ENCODE measurements around the gene HIVEP3.
"Not testable (repeated sequence)": the region's sequence is repeated elsewhere in the genome, so short reads cannot be mapped to it uniquely, and the experiment has no call there.

Gene HIVEP3

DNA sequence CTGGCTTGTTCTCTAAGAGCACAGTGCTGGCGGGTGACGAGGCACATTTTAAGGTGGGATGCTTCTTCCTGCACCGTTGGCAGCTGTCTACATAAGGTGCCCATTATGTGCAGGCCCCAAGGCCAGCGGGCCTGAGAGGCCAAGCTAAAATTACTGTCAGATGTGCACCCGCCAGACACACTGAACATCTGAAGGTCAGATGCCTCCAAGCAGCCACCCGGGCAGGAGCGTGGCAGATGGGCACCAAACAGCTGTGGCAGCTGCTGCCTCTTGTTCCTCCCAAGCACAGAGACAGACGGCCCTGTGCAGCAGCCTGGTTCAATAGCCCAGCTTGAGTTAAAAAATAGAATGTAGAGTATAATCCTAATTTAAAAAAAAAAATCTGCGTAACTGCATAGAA is 222.3 kb downstream of the HIVEP3 start:
- H3K36me3 ChIP-seq (ENCODE audit: control insufficient read depth, insufficient read depth, low read length) = no peaks in the 10 kb centered on the region
- no peaks in the 10 kb centered on the region for H3K4me1 ChIP-seq (ENCODE audit: control insufficient read depth, insufficient read depth, low read length)

GRCh38 chr1:41695118-41695745 is 223.5 kb downstream of the HIVEP3 start:
- Histone ChIP-seq H3K36me3 (ENCODE audit: control insufficient read depth, insufficient read depth, low read length) (no peaks in the 10 kb centered on the region), H3K27me3 (ENCODE audit: control insufficient read depth, insufficient read depth, low read length) (no peaks in the 10 kb centered on the region), H3K4me1 (ENCODE audit: control insufficient read depth, insufficient read depth, low read length) (no peaks in the 10 kb centered on the region), H3K9me3 (ENCODE audit: control insufficient read depth, low read length) (no peaks in the 10 kb centered on the region), H3K4me3 (ENCODE audit: low read length) (no peak overlapping the region), H3K9ac (ENCODE audit: low read length) (no peak overlapping the region)

More for the DNA sequence above, 222.3 kb downstream of the HIVEP3 start:
- Histone ChIP-seq H3K4me3 (ENCODE audit: low read length) (no peak overlapping the region), H3K9me3 (ENCODE audit: control insufficient read depth, low read length) (no peaks in the 10 kb centered on the region), H3K9ac (ENCODE audit: low read length) (no peak overlapping the region), H3K27me3 (ENCODE audit: control insufficient read depth, insufficient read depth, low read length) (no peaks in the 10 kb centered on the region)

- H3K9ac ChIP-seq (ENCODE audit: low read length); H3K27me3 ChIP-seq (ENCODE audit: control insufficient read depth, insufficient read depth, low read length); H3K9me3 ChIP-seq (ENCODE audit: control insufficient read depth, low read length); H3K36me3 ChIP-seq (ENCODE audit: control insufficient read depth, insufficient read depth, low read length); H3K4me3 ChIP-seq (ENCODE audit: low read length); H3K4me1 ChIP-seq (ENCODE audit: control insufficient read depth, insufficient read depth, low read length): not testable (repeated sequence)
Observed at GRCh38 chr1:41691966-41692365, 226.8 kb downstream of the HIVEP3 start.

GRCh38 chr1:41691424-41691823 is 227.3 kb downstream of the HIVEP3 start:
- H3K4me3 ChIP-seq (ENCODE audit: low read length) = no peak overlapping the region
- H3K9ac ChIP-seq (ENCODE audit: low read length) = no peak overlapping the region
- no peaks in the 10 kb centered on the region for H3K4me1 ChIP-seq (ENCODE audit: control insufficient read depth, insufficient read depth, low read length)
- H3K27me3 ChIP-seq (ENCODE audit: control insufficient read depth, insufficient read depth, low read length) = no peaks in the 10 kb centered on the region
- no peaks in the 10 kb centered on the region for H3K36me3 ChIP-seq (ENCODE audit: control insufficient read depth, insufficient read depth, low read length)
- no peaks in the 10 kb centered on the region for H3K9me3 ChIP-seq (ENCODE audit: control insufficient read depth, low read length)

GRCh38 chr1:41690331-41690730 is 228.4 kb downstream of the HIVEP3 start:
- H3K4me3 ChIP-seq (ENCODE audit: low read length) = no peak overlapping the region
- H3K36me3 ChIP-seq (ENCODE audit: control insufficient read depth, insufficient read depth, low read length) = no peaks in the 10 kb centered on the region
- no peaks in the 10 kb centered on the region for H3K4me1 ChIP-seq (ENCODE audit: control insufficient read depth, insufficient read depth, low read length)
- no peak overlapping the region for H3K9ac ChIP-seq (ENCODE audit: low read length)
- H3K9me3 ChIP-seq (ENCODE audit: control insufficient read depth, low read length) = no peaks in the 10 kb centered on the region
- H3K27me3 ChIP-seq (ENCODE audit: control insufficient read depth, insufficient read depth, low read length) = no peaks in the 10 kb centered on the region

GRCh38 chr1:41689558-41689981 is 229.2 kb downstream of the HIVEP3 start:
- Histone ChIP-seq H3K9me3 (ENCODE audit: control insufficient read depth, low read length) (no peaks in the 10 kb centered on the region), H3K4me1 (ENCODE audit: control insufficient read depth, insufficient read depth, low read length) (no peaks in the 10 kb centered on the region), H3K36me3 (ENCODE audit: control insufficient read depth, insufficient read depth, low read length) (no peaks in the 10 kb centered on the region), H3K27me3 (ENCODE audit: control insufficient read depth, insufficient read depth, low read length) (no peaks in the 10 kb centered on the region), H3K9ac (ENCODE audit: low read length) (no peak overlapping the region), H3K4me3 (ENCODE audit: low read length) (no peak overlapping the region)

GRCh38 chr1:41689139-41689538 is 229.6 kb downstream of the HIVEP3 start:
- Histone ChIP-seq H3K4me1 (ENCODE audit: control insufficient read depth, insufficient read depth, low read length) (no peaks in the 10 kb centered on the region), H3K9me3 (ENCODE audit: control insufficient read depth, low read length) (no peaks in the 10 kb centered on the region), H3K4me3 (ENCODE audit: low read length) (no peak overlapping the region), H3K27me3 (ENCODE audit: control insufficient read depth, insufficient read depth, low read length) (no peaks in the 10 kb centered on the region), H3K9ac (ENCODE audit: low read length) (no peak overlapping the region), H3K36me3 (ENCODE audit: control insufficient read depth, insufficient read depth, low read length) (no peaks in the 10 kb centered on the region)

DNA sequence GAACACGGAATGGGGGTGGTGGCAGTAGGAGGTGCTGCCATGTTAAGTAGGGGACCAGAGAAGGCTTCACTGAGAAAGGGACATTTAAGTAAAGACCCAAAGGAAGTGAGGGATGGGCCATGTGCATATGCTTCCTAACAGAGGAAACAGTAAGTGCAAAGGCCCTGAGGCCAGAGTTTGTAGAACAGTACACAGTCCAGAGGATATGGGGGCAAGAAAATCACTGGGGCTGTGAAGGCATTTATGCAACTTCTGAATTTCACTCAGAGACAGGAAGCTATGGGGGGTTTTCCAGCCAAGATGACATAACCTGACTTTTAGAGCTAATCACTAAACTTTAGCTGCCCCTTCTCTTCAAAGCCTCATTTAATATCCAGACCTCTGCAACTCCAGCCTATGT is 231.7 kb downstream of the HIVEP3 start:
- H3K4me1 ChIP-seq (ENCODE audit: control insufficient read depth, insufficient read depth, low read length) = no peaks in the 10 kb centered on the region
- H3K4me3 ChIP-seq (ENCODE audit: low read length) = no peak overlapping the region
- H3K27me3 ChIP-seq (ENCODE audit: control insufficient read depth, insufficient read depth, low read length) = no peaks in the 10 kb centered on the region
- no peak overlapping the region for H3K9ac ChIP-seq (ENCODE audit: low read length)
- H3K9me3 ChIP-seq (ENCODE audit: control insufficient read depth, low read length) = no peaks in the 10 kb centered on the region
- H3K36me3 ChIP-seq (ENCODE audit: control insufficient read depth, insufficient read depth, low read length) = no peaks in the 10 kb centered on the region

GRCh38 chr1:41683681-41684500 is 234.8 kb downstream of the HIVEP3 start:
- no peaks in the 10 kb centered on the region for H3K36me3 ChIP-seq (ENCODE audit: control insufficient read depth, insufficient read depth, low read length)
- peaks cover 5% of the 10 kb centered on the region for H3K4me1 ChIP-seq (ENCODE audit: control insufficient read depth, insufficient read depth, low read length)
- H3K9ac ChIP-seq (ENCODE audit: low read length) = no peak overlapping the region
- no peak overlapping the region for H3K4me3 ChIP-seq (ENCODE audit: low read length)
- no peaks in the 10 kb centered on the region for H3K27me3 ChIP-seq (ENCODE audit: control insufficient read depth, insufficient read depth, low read length)
- H3K9me3 ChIP-seq (ENCODE audit: control insufficient read depth, low read length) = no peaks in the 10 kb centered on the region

- no peak overlapping the region for H3K4me3 ChIP-seq (ENCODE audit: low read length)
- peaks cover 12% of the 10 kb centered on the region for H3K4me1 ChIP-seq (ENCODE audit: control insufficient read depth, insufficient read depth, low read length)
Observed at GRCh38 chr1:41682845-41683625, 235.7 kb downstream of the HIVEP3 start.

DNA sequence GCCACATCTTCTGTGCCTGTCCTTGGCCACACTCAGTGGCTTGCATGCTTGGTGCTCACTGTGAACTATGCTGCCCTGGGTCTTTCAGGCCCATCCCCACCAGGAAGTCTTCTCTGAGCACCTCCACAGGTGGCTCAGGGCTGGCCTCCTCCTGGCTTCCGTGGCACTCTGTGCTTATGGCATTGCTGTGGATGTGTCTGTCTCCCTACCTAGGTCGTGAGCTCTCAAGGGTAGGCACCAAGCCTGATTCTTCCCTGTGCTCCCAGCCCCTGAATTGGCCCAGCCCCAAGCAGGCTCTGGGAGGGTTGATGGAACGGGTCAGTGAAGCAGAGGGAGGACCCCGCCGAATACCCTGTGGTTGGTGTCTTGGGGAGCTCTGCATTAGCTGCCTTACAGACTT is 236.6 kb downstream of the HIVEP3 start:
- H3K4me3 ChIP-seq (ENCODE audit: low read length) = no peak overlapping the region
- no peaks in the 10 kb centered on the region for H3K9me3 ChIP-seq (ENCODE audit: control insufficient read depth, low read length)
- no peaks in the 10 kb centered on the region for H3K36me3 ChIP-seq (ENCODE audit: control insufficient read depth, insufficient read depth, low read length)
- H3K9ac ChIP-seq (ENCODE audit: low read length) = no peak overlapping the region
- no peaks in the 10 kb centered on the region for H3K27me3 ChIP-seq (ENCODE audit: control insufficient read depth, insufficient read depth, low read length)
- H3K4me1 ChIP-seq (ENCODE audit: control insufficient read depth, insufficient read depth, low read length) = peaks cover 12% of the 10 kb centered on the region

More at GRCh38 chr1:41682845-41683625, 235.7 kb downstream of the HIVEP3 start:
- Histone ChIP-seq H3K9me3 (ENCODE audit: control insufficient read depth, low read length) (no peaks in the 10 kb centered on the region), H3K9ac (ENCODE audit: low read length) (no peak overlapping the region), H3K36me3 (ENCODE audit: control insufficient read depth, insufficient read depth, low read length) (no peaks in the 10 kb centered on the region), H3K27me3 (ENCODE audit: control insufficient read depth, insufficient read depth, low read length) (no peaks in the 10 kb centered on the region)

Data from mucosa of stomach (tissue), 1 donor.